ENCODE results near the gene RPS21.
"Not testable (repeated sequence)": the region's sequence is repeated elsewhere in the genome, so short reads cannot be mapped to it uniquely, and the experiment has no call there.

The RPS21 gene

GRCh38 chr20:62422636-62423325 lies 35.9 kb downstream of the RPS21 start:
- no peak for TF ChIP-seq CTCF (IDR thresholded peaks at IDR 0.05; ENCODE audit: extremely low read depth, missing control alignments)
- DNase-seq (ENCODE audit: low spot score) = no peak

- no peak for TF ChIP-seq CTCF (IDR thresholded peaks at IDR 0.05; ENCODE audit: extremely low read depth, missing control alignments)
These were observed 36.4 kb downstream of the RPS21 start for GRCh38 chr20:62423326-62423706.

GRCh38 chr20:62424249-62425107 lies 37.6 kb downstream of the RPS21 start:
- no peak for TF ChIP-seq CTCF (IDR thresholded peaks at IDR 0.05; ENCODE audit: extremely low read depth, missing control alignments)

More at GRCh38 chr20:62423326-62423706, 36.4 kb downstream of the RPS21 start:
- no peak for DNase-seq (ENCODE audit: low spot score)

GRCh38 chr20:62425281-62426058 lies 38.6 kb downstream of the RPS21 start:
- no peak for DNase-seq (ENCODE audit: low spot score)

More at GRCh38 chr20:62424249-62425107, 37.6 kb downstream of the RPS21 start:
- DNase-seq (ENCODE audit: low spot score) = no peak

GRCh38 chr20:62426059-62426348 lies 39.1 kb downstream of the RPS21 start:
- DNase-seq (ENCODE audit: low spot score) = not testable (repeated sequence)

More at GRCh38 chr20:62425281-62426058, 38.6 kb downstream of the RPS21 start:
- TF ChIP-seq CTCF (IDR thresholded peaks at IDR 0.05; ENCODE audit: extremely low read depth, missing control alignments) = no peak

GRCh38 chr20:62426699-62427131 lies 39.8 kb downstream of the RPS21 start:
- DNase-seq (ENCODE audit: low spot score) = no peak
- no peak for TF ChIP-seq CTCF (IDR thresholded peaks at IDR 0.05; ENCODE audit: extremely low read depth, missing control alignments)

- DNase-seq (ENCODE audit: low spot score) = no peak
- no peak for TF ChIP-seq CTCF (IDR thresholded peaks at IDR 0.05; ENCODE audit: extremely low read depth, missing control alignments)
These were observed 40.5 kb downstream of the RPS21 start, which contains the start of gene RBBP8NL for GRCh38 chr20:62427172-62428001. RBBP8NL (minus strand) TSS chr20:62427539; CDS start chr20:62419647, 7,892 bp downstream.

Measured in GM20000 (cell line).